Hepatic stellate cell (primary cell): ENCODE measurements around the gene MLLT3.

Experiments used
- DNase-seq: peaks from one replicate; pipeline ENCODE4 v3.0.0; 2011; ENCODE audit warnings: low spot score

The MLLT3 gene

GRCh38 chr9:20333991-20334390, 288.3 kb downstream of the MLLT3 start:
- DNase-seq, result no peak

- no peak for DNase-seq
Measured at GRCh38 chr9:20331095-20331685, 291.1 kb downstream of the MLLT3 start.

- no peak for DNase-seq
Measured at GRCh38 chr9:20330688-20331087, 291.6 kb downstream of the MLLT3 start.

DNA sequence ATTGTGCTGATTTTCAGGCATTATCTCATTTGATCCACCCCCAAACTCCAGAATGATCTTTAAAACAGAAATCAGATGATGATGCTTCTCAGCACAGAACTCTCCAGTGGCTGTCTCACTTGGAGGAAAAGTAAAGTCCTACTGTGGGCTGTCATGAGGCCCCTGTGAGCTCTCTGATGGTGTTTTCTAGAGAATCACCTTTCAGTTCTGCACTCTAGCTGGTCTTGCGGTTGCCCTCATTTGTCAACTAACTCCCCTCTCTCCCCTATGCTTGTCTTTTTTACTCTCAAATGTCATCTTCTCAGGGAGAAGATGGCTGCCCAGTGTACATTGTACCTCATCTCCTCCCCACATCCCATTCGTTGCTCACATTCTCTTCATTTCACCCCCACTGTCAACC, 295.8 kb downstream of the MLLT3 start:
- no peak for DNase-seq

DNA sequence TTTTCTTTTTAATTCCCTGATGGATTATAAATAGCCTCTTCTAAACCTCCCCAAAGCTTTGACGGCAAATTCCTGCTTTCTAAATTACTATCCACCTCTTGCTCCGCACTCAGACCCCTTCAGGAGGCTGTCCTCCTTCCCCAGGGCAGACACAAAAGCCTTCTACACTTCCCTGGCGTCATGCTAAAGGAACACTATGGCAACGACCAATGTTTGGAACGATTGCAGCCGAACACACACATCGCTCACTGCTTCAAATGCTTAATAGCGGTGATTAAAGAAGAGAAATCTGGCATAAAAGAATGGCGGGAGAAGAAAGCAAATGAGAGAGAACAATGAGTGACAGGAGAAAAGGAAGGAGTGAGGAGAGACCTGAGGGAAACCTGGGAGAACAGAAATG, 297.3 kb downstream of the MLLT3 start:
- DNase-seq, result no peak

GRCh38 chr9:20322212-20322611, 300.1 kb downstream of the MLLT3 start:
- DNase-seq, result no peak

GRCh38 chr9:20321423-20322082, 300.7 kb downstream of the MLLT3 start:
- no peak for DNase-seq

- DNase-seq, result no peak
Measured at GRCh38 chr9:20320921-20321320, 301.4 kb downstream of the MLLT3 start.

DNA sequence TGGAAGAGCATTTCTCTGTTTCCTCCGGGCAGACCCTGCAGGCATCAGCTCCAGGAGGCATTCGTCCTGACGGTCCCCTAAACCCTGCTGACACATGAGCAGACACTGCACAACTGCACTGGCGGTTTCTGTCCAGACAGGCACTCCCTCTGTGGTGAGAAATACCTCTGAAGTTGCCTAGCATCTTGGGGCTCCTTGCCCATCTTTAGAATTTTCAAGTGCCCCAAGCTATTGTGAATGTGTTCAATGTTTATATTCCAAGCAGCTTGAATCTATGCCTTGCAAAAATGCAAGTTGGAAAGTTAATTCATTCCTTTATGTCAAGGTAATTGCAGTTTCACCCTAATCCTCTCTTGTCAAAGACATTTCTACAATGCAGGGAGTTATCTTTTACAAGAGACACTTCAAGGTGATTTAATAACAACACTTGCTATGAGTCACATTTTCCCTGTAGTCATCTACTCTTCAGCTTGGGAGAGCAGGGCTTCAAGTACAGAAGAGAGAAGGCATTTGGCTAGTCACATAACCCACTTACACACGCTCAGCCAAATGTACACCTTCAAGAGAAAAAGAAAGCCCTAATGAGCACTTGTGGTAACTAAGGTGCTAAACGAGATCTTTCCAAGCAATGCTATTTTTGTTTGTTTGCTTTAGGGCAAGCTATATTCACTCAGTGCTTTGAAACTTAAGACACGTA, 302.5 kb downstream of the MLLT3 start:
- DNase-seq, result no peak

- no peak for DNase-seq
Measured at GRCh38 chr9:20319241-20319640, 303.1 kb downstream of the MLLT3 start.

DNA sequence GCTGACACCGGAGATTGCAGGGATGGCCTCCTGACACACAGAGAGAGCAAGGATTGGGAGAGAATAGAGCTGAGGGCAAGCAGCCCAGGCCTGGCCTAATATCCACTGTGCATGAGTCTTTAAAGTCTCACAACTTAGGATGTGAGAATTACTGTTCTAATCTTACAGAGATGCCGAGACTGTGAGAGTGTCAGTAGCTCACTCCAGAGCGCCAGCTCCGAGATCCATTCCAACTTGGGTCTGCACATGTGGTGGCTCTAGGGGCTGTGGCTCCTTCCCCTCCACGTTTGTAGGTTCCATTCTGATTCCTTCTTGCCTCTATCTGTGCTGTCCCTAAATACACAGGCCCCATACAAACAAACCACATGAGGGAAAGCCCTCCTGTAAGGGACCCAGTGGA, 304.6 kb downstream of the MLLT3 start:
- no peak for DNase-seq

- DNase-seq, result no peak
Measured at GRCh38 chr9:20316372-20316771, 305.9 kb downstream of the MLLT3 start.

GRCh38 chr9:20315677-20316076, 306.6 kb downstream of the MLLT3 start:
- DNase-seq, result peak; percentile 67

GRCh38 chr9:20314981-20315380, 307.3 kb downstream of the MLLT3 start:
- DNase-seq, result no peak

- no peak for DNase-seq
Measured at GRCh38 chr9:20313415-20313814, 308.9 kb downstream of the MLLT3 start.

DNA sequence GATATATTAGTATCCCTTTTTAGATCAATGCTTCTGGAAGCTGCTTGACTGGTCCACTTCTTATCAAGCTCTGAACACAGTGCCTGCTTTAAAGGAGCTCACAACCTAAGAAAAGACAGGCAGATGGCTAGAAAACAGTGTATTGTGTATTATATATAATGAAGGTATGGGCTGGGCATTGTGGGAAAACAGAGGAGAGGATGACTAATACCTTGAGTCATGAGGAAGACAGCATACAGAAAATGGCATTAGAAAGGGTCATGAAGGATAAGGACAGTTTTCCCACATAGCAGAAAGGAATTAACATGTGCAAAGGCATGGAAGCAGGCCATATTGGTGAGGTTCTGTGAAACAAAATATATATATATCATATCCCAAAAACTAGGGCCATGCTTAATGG, 309.6 kb downstream of the MLLT3 start:
- DNase-seq, result peak; percentile 25

DNA sequence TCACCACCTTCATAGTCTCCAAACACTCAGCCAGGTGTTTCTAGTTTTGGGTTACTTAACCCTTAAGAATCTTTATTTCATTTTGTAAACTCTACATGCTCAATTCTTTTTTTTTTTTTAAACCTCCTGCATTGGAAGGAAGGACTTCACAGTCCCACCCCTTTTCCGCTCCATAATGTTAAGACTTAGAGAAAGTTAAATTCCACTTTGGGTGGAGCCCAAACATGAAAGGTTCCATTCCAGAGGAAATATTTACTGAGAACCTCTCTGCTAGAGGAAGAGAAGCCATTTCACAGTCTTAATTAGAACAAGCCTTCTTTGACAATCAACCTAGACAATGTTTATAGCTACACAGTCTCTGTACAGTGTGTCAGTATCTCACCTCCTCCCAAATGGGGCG, 312.3 kb downstream of the MLLT3 start:
- no peak for DNase-seq

DNA sequence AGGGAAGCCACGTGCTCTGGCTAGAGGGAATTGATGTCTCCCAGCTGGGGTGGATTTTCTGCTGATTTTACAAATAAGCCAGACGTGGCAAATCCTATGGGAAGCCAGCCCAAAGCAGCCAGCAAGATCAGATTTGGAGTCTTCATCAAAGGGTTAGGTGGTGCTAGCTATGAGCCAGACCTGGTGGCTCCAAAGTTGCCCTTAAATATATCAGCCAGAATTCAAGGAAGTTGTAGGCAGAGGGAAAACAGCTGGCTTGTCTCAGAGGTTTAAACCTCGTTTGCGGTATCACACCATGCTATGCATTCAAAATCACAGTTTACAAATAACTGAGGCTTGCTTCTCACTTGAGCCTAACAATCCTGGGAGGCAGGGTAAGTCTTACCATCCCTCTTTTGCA, 313.2 kb downstream of the MLLT3 start:
- no peak for DNase-seq

GRCh38 chr9:20307621-20308020, 314.7 kb downstream of the MLLT3 start:
- no peak for DNase-seq

DNA sequence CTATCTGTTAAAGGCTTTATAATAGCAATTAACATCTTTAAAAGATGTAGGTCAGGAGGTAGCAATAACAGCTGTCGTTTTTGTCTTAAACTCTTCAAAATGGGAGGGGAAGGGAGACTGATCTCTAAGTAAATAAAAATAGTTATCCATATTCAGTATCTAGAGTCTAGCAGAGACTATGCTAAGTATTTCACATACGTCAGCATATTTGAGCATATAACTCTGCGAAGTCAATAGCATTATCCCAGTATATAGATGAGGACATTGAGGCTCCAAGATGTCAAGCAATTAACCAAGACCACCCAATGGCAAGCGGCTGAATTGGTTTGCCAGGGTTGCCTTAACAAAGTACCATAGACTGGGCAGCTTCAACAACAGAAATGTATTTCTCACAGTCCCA, 316.8 kb downstream of the MLLT3 start:
- DNase-seq, result no peak

DNA sequence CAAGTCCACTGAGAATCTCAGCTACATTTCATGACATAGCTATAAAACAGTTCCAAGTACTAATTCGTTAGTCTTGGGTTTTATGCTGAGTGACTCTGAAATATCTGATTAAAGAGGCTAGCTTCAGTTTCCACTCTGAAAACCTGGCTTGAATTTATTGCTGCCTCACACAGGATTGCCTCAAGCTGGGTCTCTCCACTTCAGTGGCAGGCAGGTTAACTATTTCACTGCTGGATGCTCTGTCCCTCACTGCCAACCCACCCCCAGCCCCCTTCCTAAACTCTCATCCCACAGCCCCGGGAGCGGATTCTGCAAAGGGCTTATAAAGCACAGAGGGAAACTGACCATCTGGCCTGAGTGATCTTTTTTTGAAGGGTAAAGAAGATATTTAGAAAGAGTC, 318.3 kb downstream of the MLLT3 start:
- no peak for DNase-seq

DNA sequence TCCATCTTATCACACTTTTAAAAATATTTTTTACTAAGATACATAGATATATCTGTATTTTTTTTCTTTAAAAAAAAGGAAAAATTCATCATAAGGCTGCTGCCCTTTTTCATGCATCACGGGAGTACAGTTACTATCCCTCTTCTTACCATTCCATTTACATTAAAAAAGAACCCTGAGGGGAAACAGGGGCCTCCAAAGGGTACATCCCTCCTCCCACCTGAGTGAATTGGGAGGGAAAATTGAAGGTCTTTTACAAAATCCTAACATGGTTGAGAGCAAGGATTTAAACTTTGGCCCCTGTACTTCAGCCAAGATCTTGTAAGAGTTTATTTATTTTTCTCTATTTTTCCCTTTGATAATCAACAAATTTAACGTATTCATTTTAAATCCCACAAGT, 319.2 kb downstream of the MLLT3 start:
- DNase-seq, result no peak

GRCh38 chr9:20302197-20302596, 320.1 kb downstream of the MLLT3 start:
- no peak for DNase-seq
